Heart left ventricle (tissue), 13 donors: Measurements from ENCODE around the gene USP34.

Experiments
- POLR2A ChIP-seq, 2 donors: fragments of 450-650 bp; IDR thresholded peaks; one replicate each; pipeline ENCODE4 v1.6.1; 2017; ENCODE audit warnings: antibody characterized with exemption in 2 of 2, mild to moderate bottlenecking in 2 of 2, moderate library complexity in 2 of 2
- TF ChIP-seq, protein P1 (sequence below), 12 donors: fragments of 200-600 bp; sonication (generic) in 4 of 12; IDR thresholded peaks; one replicate each; pipeline versions ENCODE4 v1.5.0 to v1.8.0; 2018 to 2022; ENCODE audit warnings: antibody characterized with exemption in 12 of 12, mild to moderate bottlenecking in 5 of 12
- donor health status: ischemic (EF 13 %, LVEDD 7.1; RV severe dilation, severe dysfunction).
- donor health status: DM: no; HTN: yes; CAD: no.
- donor health status: DM: no; HTN: no; CAD: no.
- donor health status: ischemic (EF 25% LVEDD 6.9; RV normal size, moderate dysfunction).
- donor health status: ischemic (EF 25% LVEDD 5.7; RV mildly dilated, moderate dysfunction).
- donor health status: ischemic (EF 35%, LVEDD 5.7; RV mildly dilated, moderate dysfunction).
- donor health status: nonischemic (EF 11% LVEDD 7.7; RV severe dilation, severe dysfunction).
- donor health status: DM: yes; HTN: yes; CAD: no.
- donor health status: PGD.
- donor health status: ischemic (EF 29% LVEDD 5.4; RV normal size, mild dysfunction).
- donor health status: nonischemic (EF 23%, LVEDD 6.1; RV moderate dilation, normal function).

DNA sequence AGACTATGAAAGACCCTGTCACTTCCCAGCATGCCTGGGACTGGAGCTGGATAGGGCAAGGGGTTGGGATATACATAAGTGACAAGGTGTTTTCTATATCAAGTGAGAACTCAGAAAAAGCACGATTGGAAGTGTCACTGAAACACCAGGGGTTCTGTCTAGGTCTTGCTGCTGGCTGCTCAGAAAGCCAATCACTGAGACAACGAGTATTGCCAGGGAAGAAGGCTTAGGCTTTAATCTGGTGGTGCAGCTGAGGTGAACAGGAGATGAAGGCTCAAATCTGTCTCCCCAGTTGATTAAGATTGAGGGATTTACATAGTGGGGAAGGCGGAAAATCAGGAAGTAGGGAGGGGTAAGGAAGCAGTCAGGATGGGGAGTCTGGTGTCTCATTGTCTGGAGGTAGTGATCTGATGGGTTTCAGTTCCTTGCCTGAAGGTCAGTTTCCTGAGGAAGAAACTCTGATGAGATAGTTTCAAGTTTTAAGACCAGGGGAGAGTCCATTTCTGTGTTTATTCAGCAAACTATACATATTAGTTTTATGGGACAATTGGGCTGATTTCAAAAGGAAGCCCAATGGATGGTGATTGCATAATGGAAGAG is 312.4 kb downstream of the USP34 start:
- TF ChIP-seq, protein P1, sequence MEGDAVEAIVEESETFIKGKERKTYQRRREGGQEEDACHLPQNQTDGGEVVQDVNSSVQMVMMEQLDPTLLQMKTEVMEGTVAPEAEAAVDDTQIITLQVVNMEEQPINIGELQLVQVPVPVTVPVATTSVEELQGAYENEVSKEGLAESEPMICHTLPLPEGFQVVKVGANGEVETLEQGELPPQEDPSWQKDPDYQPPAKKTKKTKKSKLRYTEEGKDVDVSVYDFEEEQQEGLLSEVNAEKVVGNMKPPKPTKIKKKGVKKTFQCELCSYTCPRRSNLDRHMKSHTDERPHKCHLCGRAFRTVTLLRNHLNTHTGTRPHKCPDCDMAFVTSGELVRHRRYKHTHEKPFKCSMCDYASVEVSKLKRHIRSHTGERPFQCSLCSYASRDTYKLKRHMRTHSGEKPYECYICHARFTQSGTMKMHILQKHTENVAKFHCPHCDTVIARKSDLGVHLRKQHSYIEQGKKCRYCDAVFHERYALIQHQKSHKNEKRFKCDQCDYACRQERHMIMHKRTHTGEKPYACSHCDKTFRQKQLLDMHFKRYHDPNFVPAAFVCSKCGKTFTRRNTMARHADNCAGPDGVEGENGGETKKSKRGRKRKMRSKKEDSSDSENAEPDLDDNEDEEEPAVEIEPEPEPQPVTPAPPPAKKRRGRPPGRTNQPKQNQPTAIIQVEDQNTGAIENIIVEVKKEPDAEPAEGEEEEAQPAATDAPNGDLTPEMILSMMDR (IDR thresholded peaks at IDR 0.05): no peak
- TF ChIP-seq POLR2A (IDR thresholded peaks at IDR 0.05): no peak
